Measurements from ENCODE around the gene ALPL. TPM values are rescaled to one million over a fixed set of nuclear protein-coding genes. Genes with fewer than 3 reads are reported as not detected.
A peak's percentile ranks its signal among the peaks of the same experiment; 100 is the strongest.

ALPL gene
- total RNA-seq, 1 donor from 2014 or later: not detected

DNA sequence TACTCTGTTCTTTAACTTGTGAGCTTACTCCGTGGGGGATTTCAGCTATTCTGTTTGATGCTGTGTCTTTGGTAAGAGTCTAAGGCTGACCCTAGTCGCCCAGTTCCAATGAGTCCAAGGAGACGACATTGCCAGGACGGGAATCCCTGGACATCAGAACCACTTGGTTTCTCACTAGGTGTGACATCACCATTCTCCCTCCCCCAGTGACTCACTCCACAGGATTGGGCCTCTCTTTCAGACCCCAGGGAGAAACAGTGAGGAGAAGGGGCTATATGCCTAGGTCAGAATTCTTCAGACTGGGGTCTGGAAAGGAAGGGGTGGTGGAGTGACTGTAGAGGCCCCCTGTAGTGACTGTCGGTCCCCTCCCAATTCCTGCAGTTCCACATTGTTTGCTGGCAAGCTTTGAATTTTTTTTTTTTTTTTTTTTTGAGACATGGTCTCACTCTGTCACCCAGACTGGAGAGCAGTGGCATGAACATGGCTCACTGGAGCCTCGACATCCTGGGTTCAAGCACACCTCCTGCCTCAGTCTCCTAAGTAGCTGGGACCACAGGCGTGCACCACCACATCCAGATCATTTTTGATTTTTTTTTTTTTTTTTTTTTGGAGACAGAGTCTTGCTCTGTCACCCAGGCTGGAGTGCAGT, 21.3 kb downstream of the ALPL start:
- no peak for DNase-seq (ENCODE audit: low read depth)
- no peak overlapping the region for H3K4me3 ChIP-seq (ENCODE audit: low read depth, low read length)
- TF ChIP-seq, protein P1, sequence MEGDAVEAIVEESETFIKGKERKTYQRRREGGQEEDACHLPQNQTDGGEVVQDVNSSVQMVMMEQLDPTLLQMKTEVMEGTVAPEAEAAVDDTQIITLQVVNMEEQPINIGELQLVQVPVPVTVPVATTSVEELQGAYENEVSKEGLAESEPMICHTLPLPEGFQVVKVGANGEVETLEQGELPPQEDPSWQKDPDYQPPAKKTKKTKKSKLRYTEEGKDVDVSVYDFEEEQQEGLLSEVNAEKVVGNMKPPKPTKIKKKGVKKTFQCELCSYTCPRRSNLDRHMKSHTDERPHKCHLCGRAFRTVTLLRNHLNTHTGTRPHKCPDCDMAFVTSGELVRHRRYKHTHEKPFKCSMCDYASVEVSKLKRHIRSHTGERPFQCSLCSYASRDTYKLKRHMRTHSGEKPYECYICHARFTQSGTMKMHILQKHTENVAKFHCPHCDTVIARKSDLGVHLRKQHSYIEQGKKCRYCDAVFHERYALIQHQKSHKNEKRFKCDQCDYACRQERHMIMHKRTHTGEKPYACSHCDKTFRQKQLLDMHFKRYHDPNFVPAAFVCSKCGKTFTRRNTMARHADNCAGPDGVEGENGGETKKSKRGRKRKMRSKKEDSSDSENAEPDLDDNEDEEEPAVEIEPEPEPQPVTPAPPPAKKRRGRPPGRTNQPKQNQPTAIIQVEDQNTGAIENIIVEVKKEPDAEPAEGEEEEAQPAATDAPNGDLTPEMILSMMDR (conservative IDR thresholded peaks at IDR 0.05; ENCODE audit: low read depth, low read length): no peak

DNA sequence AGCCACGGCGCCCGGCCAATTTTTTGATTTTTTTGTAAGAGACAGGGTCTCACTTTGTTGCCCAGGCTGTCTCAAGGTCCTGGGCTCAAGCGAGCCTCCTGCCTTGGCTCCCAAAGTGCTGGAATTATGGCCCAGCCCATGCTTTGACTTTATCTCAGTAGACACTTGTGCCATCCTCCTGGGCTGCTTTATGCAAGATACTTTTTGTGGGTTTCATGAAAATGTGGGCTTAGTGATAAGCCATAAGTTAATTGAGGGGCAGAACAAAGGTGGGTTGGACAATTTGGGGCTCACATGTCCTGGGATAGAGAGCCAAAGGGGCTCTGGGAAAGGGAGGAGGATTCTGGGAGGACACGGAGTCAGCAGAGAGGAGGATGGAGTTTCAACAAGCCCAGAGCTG, 22.0 kb downstream of the ALPL start:
- TF ChIP-seq, protein P1 (conservative IDR thresholded peaks at IDR 0.05; ENCODE audit: low read depth, low read length): no peak
- no peak overlapping the region for H3K4me3 ChIP-seq (ENCODE audit: low read depth, low read length)
- DNase-seq (ENCODE audit: low read depth): no peak

DNA sequence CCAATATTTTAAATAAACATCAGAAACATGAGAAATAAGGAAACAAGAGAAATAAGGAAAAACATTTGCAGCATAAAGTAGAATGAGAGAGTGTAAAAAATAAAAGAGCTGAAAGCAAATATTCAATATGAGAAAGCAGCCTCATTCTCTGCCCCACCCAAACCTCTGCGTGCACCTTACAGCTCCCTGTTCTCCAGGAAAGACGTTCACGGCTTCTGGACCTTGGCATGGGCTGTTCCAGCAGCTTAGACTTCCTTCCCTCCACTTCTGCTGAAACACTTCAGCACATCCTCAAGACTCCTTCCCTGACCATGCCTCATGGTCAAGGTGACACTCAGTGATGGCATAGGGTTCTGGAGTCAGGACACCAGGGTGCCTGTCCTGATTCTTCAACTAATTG, 23.3 kb downstream of the ALPL start:
- TF ChIP-seq, protein P1 (conservative IDR thresholded peaks at IDR 0.05; ENCODE audit: low read depth, low read length): no peak
- H3K4me3 ChIP-seq (ENCODE audit: low read depth, low read length): no peak overlapping the region
- DNase-seq (ENCODE audit: low read depth): no peak

DNA sequence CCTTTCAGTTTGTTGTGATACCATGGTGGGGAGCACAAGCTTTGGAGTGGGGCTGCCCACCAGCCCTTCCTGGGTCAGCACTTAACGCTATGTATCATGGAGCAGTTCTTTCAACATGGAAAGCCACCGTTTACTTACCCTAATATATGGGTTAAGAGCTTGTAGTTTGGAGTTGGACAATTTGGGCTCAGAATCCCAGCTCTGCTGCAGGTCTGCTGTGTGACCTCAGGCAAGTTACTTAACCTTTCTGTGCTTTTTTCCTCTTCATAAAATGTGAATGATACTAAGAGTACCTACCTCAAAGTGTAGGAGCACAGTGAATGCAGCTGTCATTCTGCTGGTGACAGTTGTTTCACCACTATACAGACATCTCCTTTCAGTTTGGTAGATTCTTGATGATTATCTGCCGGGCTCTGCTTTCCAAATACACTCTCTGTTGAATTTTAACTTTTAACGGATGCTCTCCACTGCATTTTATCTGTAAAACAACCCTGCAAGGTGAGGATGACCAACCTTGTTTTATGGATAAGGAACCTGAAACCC, 23.8 kb downstream of the ALPL start:
- TF ChIP-seq, protein P1 (conservative IDR thresholded peaks at IDR 0.05; ENCODE audit: low read depth, low read length): no peak
- DNase-seq (ENCODE audit: low read depth): no peak

DNA sequence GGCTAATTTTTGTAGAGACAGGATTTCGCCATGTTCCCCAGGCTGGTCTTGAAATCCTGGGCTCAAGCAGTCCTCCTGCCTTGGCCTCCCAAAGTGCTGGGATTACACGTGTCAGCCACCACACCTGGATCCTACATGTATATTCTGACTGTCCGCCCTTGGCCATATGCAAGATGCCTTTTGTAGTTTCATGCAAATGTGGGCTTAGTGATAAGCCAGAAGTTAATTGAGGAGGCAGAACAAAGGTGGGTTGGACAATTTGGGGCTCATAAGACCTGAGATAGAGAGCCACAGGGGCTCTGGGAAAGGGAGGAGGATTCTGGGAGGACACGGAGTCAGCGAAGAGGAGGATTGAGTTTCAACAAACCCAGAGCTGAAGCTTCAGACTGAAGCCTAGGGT, 24.9 kb downstream of the ALPL start:
- H3K4me3 ChIP-seq (ENCODE audit: low read depth, low read length): no peak overlapping the region
- DNase-seq (ENCODE audit: low read depth): no peak
- TF ChIP-seq, protein P1 (conservative IDR thresholded peaks at IDR 0.05; ENCODE audit: low read depth, low read length): no peak

More for the DNA sequence above, 23.8 kb downstream of the ALPL start:
- no peak overlapping the region for H3K4me3 ChIP-seq (ENCODE audit: low read depth, low read length)

DNA sequence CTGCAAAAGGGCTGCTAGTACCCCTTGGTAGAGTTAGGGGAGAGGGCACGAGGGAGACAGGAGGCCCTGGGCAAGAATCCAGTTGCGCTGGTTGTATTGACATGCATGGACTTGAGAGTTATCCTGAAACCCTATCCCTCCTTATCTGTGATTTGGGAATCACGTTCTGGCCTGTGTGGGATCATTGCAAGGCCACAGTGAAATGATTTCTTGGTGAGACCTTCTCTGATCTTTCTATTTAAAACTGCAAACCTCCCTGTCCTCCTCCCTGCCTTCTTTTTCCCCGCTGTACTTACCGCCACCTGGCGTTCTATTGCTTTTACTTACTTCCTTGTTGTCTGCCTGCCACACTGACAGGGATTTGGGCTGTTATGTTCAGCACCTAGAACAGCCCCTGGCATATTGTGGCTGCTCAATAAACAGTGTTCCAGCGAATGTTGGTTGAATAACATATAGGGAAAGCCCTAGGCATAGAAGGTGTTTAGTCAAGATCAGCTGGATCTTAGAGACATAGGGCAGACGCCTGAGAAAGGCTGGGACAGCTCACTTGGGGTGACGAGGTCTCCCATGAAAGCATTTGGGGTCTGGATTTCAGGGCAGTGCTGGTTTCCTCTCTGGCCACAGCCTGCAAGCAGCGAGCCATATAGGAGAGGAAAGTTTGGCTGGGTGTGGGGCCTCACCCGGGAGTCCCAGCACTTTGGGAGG, 25.6 kb downstream of the ALPL start:
- no peak for DNase-seq (ENCODE audit: low read depth)
- H3K4me3 ChIP-seq (ENCODE audit: low read depth, low read length): no peak overlapping the region
- TF ChIP-seq, protein P1 (conservative IDR thresholded peaks at IDR 0.05; ENCODE audit: low read depth, low read length): peak; percentile 76

Data from epithelial cell of proximal tubule (primary cell).